HUES6 (cell line): ENCODE measurements around the gene NRDE2.
"Not testable (repeated sequence)": the region's sequence is repeated elsewhere in the genome, so short reads cannot be mapped to it uniquely, and the experiment has no call there.

Experiments used
- H3K27ac ChIP-seq: 2 replicates; pipeline ENCODE4 v1.7.0; 2013; ENCODE audit warnings: low read depth, mild to moderate bottlenecking, low read length, inconsistent platforms
- H3K27me3 ChIP-seq: 2 replicates; pipeline ENCODE4 v1.6.1; 2013; ENCODE audit warnings: low read length; ENCODE audit not compliant: control insufficient read depth, insufficient read depth
- H3K36me3 ChIP-seq: 2 replicates; pipeline ENCODE4 v1.6.1; 2013; ENCODE audit warnings: low read length; ENCODE audit not compliant: control insufficient read depth, insufficient read depth
- H3K4me1 ChIP-seq: 2 replicates; pipeline ENCODE4 v1.6.1; 2013; ENCODE audit warnings: low read length; ENCODE audit not compliant: control insufficient read depth, insufficient read depth
- H3K4me3 ChIP-seq: 2 replicates; pipeline ENCODE4 v1.5.1; 2013; ENCODE audit warnings: low read depth, low read length
- H3K9ac ChIP-seq: one replicate; pipeline ENCODE4 v1.6.1; 2013; ENCODE audit warnings: mild to moderate bottlenecking, low read length
- H3K9me3 ChIP-seq: 2 replicates; pipeline ENCODE4 v1.6.1; 2013; ENCODE audit warnings: low read depth, low read length; ENCODE audit not compliant: control insufficient read depth, insufficient read depth

The NRDE2 gene

GRCh38 chr14:90235179-90235976, 96.4 kb downstream of the NRDE2 start:
- Histone ChIP-seq H3K27me3 (peaks cover 25% of the 10 kb centered on the region), H3K4me1 (no peaks in the 10 kb centered on the region), H3K36me3 (no peaks in the 10 kb centered on the region), H3K9ac (no peak overlapping the region), H3K4me3 (no peak overlapping the region), H3K9me3 (peaks cover 30% of the 10 kb centered on the region), H3K27ac (no peak overlapping the region)

GRCh38 chr14:90229942-90230341, 101.8 kb downstream of the NRDE2 start:
- not testable (repeated sequence) for H3K9me3 ChIP-seq, H3K27ac ChIP-seq, H3K36me3 ChIP-seq, H3K9ac ChIP-seq, H3K4me1 ChIP-seq, H3K4me3 ChIP-seq
- H3K27me3 ChIP-seq = peaks cover 22% of the 10 kb centered on the region

GRCh38 chr14:90228478-90228877, 103.3 kb downstream of the NRDE2 start:
- Histone ChIP-seq H3K36me3 (no peaks in the 10 kb centered on the region), H3K9ac (no peak overlapping the region), H3K27me3 (peaks cover 8% of the 10 kb centered on the region), H3K4me3 (no peak overlapping the region), H3K27ac (no peak overlapping the region), H3K4me1 (no peaks in the 10 kb centered on the region), H3K9me3 (peaks cover 5% of the 10 kb centered on the region; the same call in 1 of the 2 replicates)
